Measurements from ENCODE around the gene BUD13.

BUD13 gene

DNA sequence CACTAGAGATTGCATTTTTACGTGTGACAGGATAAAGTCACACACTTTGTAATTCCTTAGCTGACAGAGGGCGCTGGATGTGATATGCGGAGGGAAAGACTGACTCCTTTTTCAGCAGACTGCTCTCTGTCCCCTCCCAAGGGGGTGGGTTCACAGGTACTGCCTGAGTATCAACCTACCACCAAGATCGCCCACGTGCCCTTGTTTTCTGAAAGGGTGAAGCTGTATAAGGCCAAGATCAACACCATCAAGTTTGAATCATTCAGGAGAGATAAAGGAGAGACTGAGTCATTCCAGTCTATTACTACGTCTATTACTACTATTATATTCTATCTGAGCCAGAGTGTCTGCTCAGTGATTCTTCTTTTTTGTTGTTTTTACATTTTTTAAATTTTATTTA is 30.7 kb downstream of the BUD13 start:
- DNase-seq = no peak

DNA sequence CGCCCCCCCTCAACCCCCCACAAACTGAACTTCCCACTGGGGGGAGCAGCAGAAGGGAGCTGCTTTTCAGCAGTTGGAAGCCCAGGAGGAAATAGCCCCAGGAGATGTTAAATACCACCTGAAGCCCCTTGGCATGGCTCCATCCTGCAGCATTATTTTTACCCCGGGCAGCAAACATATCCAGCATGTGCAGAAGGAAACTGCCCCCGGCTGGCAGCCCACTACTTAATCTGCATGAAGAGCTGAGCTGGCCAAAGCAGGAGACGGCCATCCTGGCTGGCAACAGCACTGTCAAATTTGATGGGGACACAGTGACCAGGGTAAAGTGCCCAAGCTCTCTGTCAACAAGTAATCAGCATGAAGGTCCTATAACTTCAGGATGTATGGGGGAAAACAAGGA is 32.0 kb downstream of the BUD13 start:
- no peak for DNase-seq

DNA sequence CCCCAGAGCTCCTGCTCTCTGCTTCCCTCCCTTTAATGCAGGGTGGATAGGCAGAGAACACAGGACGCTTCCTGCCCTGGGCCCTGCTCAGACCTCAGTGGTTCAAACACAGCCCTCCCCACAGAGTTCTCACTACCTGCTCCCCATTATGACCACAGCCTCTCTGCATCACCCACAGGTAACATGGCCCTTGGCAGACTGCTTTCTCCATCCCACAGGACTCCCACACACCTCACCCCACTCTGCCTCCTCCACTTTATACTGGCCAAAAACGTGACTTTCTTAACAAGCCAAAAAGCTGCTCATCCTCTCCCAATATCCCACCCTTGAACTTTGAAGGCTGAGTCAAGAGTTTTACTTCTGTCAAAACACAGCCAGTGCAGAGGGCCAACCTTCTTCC is 33.8 kb downstream of the BUD13 start:
- DNase-seq = no peak

DNA sequence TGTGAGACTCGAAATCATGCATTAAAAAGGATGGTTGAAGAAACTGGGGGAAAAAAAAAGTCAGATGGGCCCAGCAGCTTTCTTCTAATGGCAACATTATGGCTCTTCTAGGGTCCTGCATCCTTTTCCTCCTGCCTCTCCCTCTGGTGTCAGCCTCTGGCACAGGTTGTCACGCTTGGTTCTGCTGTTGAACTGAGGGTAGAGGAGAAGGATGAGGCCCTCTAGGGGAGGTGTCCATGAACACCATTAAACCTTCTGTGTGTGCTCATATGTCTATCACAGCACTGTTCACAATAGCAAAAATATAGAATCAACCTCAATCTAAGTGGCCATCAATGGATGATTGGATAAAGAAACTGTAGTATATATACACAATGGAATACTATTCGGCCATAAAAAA is 36.0 kb downstream of the BUD13 start:
- DNase-seq = no peak

DNA sequence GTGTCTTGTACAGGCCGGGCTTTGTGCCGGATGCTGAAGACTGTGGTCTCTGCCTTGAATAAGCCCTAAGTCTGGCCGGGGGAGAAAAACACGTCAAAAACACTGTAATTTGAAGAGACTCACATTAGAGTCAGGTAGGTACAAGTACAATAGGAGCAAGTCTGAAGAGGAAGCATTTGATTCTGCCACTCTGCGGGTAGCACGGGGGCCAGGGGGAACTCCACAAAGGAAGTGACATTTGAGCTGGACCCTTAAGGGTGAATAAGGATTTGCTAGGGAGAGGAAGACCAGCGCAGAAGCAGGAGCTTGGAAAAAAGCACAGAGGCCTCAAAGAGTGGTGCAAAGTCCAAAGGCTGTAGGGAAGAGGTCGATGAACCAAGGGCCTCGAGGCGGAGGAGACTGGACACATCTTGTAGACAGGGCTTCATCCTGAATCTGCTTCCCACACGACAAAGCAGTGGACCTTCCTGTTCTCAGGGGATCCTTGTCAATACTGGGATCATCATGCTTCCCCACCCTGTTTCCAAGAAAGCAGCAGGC is 38.7 kb downstream of the BUD13 start:
- DNase-seq = no peak

DNA sequence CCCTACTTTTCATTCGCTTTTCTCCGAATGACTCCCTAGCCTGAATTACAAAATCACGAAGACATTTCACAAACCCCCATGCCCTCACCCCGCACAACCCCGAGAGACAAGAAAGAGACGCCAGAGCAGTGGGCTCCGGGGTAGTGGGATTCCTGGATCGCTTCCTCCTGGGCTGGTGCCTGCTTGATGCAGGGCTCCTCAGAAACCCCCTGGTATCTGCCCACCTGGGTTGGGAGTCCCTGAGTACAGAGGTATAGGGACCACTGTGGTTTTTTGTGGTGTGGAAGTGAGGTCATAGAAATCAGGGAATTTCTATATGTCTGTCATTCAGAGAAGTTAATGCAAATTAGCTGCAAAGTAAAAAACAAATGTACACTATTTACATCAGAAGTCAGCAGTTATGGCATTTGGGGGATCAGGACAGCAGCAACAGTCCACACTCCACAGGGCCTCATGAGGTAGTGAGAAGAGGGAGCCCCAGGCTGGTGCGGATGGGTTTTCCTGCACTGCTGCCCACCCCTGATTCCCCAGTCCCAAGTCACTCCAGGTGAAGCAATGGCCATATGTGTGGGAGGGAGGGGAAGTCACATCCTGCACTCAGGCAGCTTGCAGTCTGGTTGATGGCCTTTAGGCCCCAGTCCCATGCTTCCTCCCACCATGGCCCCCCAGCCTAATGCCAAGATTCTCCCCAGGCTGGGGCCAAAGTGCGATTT is 39.6 kb downstream of the BUD13 start:
- no peak for DNase-seq

DNA sequence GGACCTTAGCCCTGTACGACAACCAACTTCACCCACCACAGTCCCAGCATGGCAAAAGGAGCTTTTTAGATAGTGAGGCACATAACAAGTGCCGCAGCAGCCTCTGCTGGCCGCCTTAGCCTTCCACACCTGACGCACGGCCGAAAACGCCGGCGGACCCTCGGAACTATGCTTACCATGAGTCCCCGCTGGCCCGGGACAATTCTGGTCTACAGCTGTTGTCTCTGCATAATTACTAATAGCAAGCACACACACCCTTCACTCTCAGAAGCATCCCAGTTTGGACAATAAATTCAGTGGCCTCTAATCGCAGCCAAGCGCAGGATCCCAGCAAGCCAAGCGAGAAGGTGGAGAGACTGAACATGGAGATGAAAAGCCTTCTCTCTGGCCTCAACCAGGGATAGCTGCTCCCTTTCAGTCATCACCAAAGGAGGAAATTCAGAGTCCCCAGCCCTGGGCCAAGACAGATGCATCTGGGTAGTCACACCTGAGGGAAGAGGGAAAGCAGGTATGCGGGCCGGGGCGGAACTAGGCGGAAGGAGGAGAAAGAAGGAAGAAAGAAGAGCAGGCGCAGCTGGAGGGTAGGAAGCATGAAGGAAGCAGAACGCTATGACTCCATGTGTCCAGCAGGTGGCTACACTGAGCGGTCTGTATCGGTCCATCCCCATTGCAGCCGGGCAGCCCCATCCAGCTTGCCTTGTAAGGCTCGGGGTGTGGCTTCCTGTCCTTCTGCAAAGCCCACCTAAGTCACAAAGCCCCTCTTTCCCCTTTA is 40.3 kb downstream of the BUD13 start:
- peak; percentile 55 to 65 for DNase-seq

DNA sequence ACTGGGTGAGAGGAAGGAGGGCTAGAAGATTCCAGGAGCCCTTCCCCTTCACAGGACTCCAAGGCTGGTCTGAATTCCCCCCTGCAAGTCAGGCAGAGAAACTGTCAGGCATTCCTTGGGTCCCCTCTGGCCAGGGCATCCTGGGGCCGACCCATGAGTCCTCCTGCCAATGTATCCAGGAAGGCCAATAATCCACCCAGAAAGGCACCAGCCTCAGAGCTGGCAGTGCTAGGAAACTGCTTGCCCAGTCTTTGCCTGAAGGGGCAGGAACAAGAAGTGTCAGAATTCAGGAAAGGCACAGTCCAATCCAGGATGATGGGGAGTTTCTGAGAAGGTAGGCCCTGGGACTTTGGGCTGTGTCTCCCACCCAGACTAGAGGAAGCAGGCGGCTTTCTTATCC is 41.0 kb downstream of the BUD13 start:
- no peak for DNase-seq

DNA sequence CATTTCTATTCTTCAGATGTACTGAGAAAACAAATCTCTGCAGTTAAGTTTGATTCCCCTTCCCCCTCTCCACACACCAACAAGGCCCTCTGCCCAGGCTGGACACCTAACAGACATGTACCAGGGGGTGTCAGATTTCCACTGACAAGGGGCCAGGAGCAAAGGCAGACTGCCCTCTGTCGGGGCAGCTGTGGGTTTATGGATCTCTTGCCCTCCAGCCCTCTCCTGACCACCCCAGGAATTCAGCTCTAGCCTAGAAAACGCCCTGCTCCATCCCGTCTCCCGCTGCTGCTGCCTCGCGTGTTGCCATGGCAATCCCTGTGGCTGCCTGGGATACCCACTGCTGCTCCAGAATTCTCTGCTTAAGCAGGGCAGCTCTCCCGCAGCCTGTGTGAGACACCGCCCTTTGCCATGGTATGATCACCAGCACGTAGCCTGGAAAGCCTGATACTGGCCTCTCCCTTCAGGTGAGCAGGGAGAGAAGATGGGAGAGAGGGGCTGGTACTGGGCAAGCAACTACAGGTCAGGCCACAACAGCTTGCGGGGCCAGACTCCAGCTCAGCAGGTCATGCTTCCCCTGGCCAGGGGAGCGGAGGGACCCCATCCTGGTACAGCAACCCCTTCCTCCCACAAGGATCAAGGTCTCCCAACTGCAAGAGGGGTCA is 41.6 kb downstream of the BUD13 start:
- no peak for DNase-seq

DNA sequence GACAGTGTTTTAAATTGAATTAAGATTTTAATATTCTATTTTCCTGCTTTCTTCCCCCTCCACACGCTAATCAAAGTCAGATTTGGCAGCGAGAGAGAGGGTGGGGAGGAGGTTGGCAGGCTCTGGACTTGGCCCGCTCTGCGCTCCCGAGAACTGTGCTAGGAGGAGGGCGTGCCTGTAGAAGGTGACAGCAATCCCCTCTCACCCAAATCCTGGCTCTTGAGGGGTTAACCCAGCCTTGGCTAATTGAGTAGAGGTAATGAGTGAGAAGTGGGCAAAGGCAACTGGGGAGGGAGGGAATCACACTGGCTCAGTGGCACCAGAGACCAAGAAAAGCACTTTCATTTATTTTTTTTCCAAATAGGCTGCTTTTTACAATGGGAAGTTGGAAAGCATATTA is 42.2 kb downstream of the BUD13 start:
- DNase-seq = no peak

DNA sequence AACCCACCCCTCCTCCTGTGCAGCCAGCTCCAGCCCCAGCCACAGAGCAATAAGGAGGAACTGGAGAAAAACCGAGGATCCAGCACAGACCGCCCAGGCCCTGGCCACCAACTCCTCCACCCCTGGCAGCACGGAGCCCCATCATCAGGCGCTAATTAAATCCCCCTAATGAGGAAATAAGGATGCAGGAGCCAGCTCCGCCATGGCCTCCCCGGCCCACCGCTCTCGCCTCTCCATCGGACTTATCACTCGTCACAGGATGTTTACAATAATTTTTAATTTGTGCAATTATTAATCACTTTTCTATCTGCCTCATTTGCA is 42.6 kb downstream of the BUD13 start:
- no peak for DNase-seq

DNA sequence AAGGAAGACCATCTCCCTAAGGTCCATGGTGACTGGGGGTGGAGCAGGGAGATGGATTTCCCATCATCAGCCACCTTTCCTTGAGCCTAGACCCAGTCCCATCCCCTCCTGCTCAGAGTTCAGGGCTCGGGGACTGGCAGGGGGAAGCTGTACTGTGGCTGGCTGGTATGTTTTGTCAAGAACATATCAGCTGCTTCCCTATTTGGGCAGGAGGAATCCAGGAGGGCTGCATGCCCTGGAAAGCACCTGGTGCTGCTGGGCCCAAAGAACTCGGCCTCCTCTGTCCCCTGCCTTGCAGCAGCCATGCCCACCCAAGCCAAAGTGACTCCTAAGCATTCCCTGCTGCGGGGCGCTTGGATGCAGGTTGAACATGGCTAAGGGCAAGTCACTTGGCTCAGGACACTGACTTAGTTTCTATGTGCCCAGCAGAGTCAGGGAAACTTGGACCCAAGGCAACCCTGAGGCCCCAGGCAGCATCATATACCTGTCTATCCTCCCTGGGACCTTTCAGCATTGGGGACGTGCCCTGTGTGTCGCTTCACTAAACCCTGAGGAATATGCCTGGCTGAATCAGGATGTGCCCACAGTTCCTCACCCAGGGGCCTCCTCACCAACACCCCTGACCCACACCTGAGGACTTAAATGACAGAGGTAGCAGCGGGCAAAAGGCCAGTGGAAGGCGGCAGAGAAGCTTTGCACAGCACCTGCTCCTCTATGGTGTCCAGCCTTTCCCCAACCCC is 43.1 kb downstream of the BUD13 start:
- DNase-seq = no peak

DNA sequence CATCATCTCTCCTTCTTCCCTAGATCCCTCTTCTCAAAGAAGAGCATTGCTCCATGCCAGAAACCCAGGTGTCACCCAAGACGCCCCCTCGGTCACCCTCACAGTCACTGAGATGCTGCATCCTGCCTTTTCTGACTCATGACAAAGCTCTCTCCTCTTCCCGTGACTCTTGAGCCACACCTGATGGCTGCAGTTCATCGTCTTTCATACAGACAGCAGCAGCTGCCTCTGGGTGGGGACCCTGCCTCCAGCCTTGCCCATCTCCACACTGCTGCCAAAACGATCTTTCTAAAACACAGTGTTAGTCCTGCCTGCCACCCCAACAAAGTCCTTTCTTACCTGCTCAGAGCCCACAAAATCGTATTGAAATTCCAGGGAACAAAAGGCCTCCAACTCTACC is 44.8 kb downstream of the BUD13 start:
- DNase-seq = no peak

DNA sequence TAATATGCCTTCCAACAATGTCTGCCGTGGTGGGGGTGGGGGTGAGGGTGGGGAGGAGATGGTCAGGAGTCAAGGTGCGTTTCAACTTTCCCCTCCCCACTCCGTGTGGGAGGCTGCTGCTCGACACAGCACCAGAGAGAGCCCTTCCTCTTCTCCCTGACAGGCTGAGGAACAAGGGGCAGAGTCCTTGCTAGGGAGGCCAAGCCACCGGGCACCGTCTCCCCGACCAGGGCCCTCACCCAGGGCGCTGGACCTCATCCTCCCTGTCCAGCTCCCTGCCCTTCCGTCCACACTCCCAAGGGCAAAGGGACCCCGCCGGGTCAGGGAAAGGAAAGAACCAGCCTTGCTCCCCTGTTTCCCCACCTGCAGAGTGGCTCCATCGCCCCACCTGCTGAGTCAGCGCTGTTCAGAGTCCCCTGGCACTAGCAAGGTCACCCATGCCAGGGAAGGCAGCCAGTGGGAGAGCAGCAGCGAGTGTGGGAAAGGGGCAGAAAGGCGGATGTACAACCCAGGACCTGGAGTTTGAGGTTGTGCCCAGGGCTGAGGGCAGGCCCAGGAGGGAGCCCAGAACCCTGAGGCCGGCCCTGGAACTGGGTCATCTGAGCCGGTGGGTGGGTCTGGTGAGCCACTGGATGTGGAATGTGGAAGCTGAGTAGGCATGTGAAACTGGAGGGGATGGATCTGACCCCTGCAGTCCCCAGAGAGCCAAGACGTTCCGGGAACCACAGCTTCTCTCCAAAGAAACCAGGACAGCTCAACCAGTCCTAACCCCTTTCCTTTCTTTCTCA is 47.2 kb downstream of the BUD13 start:
- DNase-seq = no peak

DNA sequence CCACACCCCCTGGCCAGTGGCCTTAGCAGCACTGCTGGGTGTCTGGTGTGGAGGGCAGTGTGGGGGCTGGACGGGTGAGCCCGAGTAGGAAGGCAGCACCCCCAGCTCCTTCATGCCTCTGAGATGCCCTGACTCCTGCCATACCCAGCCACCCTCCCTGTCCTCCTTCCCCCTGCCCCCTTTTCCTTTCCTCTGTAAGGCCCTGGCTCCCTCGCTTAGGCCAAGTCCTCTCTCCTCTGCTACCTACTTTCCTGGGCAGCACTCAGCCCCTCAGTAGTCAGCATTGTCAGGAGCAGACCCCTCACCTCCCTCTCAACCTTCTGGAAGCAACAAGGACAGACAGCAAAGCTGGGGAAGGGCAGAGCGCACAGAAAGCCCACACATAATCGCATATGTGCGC is 48.0 kb downstream of the BUD13 start:
- no peak for DNase-seq

DNA sequence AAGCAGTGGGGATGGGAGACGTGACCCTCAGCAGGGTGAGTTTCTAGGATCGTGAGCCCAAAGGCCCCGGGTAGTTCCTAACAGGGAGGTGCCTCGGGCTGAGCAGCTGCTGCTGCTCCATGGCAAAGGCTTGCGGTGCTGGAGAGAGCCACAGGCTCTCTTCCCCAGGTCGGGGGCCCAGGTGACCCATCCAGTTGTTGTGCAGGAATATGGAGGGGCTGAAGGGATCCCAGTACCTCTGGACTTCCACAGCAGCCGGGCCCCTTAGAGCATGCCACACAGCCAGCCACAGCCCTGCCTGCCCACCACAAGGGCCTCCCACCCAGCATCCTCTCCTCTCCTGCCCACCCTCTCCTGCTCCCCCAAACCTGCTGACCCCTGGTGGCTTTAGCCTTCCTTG is 49.3 kb downstream of the BUD13 start:
- no peak for DNase-seq

DNA sequence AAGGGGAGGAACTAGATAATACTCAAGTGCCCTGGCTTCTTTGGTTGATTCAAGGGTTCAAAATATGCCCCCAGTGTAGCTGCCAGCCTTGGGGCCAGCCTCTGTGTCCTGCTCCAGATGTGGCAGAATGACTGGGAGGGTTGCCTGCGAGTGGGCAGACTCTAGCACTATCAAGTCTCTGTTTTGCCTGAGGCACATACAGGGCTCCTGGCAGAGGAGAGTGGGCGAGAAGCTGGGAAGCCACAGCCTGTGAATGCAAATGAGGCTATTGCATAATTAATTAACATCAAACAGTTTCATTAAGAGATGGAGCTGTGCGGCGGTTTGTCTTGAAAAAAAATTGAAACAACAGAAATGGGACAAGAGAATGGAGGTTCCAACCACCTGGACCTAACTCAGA is 50.8 kb downstream of the BUD13 start:
- DNase-seq = no peak

DNA sequence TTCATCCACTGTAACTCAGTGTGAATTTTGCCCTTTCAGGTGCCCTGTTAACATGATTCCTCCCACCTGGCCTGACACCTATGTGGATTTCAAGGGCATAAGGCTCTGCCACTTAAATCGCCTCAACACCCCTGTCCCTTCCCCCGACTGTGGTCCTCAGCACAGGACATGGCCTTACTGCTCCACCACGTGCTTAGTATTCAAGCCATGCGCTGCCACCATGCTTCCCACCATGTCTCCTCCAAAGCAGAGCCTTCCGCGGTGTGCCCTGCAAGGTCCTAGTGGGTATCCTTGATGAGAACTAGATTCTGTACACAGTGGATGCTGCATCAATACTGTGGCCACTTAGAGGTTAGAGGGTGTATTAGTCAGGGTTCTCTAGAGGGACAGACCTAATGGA is 51.9 kb downstream of the BUD13 start:
- DNase-seq = no peak

DNA sequence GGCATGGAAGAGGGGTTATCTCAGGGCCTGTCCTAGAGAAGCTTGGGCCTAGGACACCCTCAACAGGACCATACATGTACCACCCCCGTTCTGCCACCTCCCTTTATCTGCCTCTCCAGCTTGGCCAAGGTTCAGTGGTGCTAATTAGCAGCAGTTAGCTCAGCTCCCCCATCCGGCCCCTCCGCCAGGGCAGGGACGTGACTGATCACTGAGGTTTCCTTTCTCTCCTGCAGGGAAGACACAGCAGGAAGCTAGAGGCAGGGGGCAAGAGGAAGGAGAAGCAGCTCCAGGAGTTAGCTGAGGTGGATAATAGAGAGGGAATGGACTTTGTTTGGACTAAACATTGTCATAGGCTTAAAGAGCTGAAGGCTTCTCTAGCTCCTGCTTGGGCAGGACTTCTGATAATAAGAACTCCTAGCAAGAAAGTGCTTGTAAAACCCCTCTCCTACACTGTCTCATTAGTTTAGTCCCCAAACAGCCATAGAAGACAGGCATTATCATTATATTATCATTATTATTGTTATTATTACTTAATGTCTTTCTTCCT is 53.8 kb downstream of the BUD13 start:
- no peak for DNase-seq

DNA sequence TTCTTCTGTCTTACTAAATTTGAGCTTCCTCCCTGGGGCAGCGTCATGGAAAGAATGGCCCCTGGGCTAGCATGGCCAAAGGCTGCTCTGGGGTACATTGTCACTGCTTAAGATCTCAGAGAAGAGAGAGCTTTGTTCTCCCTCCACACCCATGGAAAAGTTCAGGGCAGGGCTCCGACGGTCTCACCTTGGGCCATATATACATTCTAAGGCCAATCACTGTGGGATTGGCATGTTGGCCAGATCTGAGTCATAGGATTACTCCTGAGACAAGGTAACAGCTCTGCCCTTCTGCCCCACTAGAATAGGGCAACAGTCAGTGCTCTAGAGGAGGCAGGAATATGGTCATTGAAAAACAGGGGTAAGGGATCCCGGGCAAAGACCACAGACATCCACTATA is 56.2 kb downstream of the BUD13 start:
- DNase-seq = no peak

DNA sequence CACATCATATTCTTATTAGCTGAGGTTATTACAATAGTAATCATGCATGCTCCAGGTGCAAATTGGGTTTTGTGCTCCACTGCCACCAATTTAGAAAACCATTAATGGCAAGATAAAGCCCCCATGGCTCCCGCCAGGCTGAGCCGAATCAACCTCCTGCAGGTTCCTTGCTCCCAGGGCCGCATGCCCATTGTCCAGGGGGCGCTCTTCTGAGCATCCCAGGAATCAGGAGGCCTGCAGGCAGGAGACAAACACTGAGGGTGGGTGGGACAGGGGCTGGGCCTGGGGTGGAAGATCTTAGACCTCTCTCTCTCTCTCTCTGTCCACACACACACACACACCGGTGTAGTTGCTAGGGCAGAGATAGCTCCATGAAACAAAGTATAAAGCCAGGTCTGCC is 57.4 kb downstream of the BUD13 start:
- DNase-seq = no peak

DNA sequence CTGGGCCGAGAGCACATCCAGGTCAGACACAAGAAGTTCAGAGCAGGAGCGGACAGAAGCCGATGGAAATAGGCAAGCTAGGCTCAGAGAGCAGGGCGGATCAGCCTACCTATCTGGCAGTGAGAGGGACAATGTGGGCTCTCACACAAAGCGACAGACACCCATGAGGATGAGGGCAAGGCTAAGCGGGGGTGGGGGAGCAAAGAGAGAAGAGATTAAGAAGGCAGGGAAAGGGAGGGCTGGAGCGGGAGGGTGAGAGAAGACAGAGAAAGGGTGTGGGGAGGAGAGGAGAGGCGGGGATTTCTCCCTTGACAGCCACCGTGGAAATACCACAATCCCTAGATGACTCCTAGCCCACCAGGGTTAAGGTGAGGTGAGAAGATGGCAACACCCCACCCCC is 57.9 kb downstream of the BUD13 start:
- DNase-seq = no peak

Data from stimulated activated CD4-positive, alpha-beta T cell treated with anti-CD3 and anti-CD28 coated beads, Interleukin-2, amount 100 ng/mL, for 48 hours (primary cell).